GM18907 (cell line): Measurements from ENCODE around the gene STAT6.

Experiments used
- ATAC-seq: cut with Tn5 transposase; IDR thresholded peaks from one replicate; pipeline ENCODE4 v1.9.1; 2021; ENCODE audit warnings: mild to moderate bottlenecking, moderate library complexity; ENCODE audit not compliant: unreplicated experiment

Gene STAT6, protein sequence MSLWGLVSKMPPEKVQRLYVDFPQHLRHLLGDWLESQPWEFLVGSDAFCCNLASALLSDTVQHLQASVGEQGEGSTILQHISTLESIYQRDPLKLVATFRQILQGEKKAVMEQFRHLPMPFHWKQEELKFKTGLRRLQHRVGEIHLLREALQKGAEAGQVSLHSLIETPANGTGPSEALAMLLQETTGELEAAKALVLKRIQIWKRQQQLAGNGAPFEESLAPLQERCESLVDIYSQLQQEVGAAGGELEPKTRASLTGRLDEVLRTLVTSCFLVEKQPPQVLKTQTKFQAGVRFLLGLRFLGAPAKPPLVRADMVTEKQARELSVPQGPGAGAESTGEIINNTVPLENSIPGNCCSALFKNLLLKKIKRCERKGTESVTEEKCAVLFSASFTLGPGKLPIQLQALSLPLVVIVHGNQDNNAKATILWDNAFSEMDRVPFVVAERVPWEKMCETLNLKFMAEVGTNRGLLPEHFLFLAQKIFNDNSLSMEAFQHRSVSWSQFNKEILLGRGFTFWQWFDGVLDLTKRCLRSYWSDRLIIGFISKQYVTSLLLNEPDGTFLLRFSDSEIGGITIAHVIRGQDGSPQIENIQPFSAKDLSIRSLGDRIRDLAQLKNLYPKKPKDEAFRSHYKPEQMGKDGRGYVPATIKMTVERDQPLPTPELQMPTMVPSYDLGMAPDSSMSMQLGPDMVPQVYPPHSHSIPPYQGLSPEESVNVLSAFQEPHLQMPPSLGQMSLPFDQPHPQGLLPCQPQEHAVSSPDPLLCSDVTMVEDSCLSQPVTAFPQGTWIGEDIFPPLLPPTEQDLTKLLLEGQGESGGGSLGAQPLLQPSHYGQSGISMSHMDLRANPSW

DNA sequence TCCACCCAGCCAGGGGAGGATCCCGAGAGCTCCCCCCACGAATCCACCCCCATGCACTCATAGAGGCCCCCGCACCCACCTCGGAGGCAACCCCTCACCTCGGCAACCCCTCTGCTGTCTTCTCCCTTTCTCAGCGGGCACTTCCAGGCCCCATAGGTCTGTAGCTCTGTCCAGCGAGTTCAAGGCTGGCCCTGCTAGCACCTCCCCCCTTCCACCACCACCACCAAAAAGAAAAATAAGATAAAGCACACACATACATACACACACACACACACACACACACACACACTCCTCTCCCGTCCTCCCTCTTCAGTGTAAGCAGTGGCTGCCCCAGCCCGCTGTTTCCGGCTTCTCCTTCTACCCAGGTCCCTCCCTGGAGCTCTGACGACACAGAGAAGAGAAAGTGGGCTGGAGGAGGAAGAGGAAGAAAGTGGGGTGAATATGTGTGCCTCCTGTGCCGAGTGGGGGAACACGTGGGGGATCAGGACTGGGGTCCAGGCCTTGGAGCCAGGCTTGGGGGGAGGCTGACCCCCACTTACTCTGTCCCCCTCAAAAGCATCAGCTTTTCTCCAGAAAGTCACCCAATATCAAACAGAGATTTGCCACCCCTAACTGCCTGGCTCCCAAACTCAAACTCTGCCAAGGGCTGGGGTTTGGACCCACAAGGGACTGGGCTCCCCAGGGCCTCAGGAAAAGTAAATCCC, at the start of gene STAT6:
TSS of gene STAT6 (minus strand) at position 332 of the 704 bp plus-strand sequence. CDS start 3,084 bp downstream, outside the sequence.
- ATAC-seq: peak; percentile 60

DNA sequence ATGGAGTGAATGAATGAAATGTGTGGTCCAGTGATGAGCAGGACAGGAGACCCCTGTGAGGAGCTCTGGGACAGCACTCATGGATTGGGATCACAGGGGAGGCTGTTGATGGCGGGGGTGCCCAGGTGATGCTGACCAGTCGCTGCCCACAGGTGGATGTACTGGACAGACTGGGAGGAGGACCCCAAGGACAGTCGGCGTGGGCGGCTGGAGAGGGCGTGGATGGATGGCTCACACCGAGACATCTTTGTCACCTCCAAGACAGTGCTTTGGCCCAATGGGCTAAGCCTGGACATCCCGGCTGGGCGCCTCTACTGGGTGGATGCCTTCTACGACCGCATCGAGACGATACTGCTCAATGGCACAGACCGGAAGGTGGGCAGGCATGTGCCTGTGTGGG, 49.6 kb upstream of the STAT6 start:
- no peak for ATAC-seq

DNA sequence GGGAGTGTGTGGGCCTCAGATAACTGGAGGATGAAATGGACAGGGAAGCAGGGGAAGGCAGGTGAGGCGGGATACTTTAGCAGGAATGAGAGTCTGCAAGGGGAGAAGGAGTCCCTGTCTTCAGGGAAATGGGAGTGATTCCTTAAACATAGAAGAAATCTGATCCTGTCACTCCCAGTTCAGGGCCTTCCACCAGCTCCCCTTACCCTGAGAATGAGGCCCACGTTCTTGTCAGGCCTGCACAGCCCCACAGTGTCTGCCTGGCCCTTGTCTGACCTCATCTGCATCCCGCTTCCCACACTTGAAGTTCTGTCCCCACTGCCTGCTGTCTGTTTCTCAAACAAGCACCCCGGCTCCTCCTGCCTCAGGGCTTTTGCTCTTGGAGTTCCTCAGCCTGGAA, 48.9 kb upstream of the STAT6 start:
- no peak for ATAC-seq

DNA sequence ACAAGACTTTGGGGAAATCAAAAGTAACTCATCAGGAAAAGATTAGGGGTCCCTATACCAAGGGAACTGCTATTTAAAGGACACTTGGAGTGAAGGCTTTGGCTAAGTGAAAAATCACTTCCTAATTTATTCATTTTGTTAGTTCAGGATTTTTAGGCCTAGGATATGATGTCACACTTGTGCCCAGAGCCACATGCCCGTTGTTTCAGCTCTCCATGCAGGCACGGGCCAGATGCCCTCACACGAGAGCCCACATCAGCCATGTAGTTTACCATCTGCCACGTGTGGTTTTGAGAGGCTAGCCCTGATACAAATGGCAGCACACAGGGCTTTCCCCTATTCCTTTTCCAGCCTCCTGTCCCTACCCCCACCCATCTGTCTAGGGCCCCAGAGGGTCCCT, 48.1 kb upstream of the STAT6 start:
- no peak for ATAC-seq

DNA sequence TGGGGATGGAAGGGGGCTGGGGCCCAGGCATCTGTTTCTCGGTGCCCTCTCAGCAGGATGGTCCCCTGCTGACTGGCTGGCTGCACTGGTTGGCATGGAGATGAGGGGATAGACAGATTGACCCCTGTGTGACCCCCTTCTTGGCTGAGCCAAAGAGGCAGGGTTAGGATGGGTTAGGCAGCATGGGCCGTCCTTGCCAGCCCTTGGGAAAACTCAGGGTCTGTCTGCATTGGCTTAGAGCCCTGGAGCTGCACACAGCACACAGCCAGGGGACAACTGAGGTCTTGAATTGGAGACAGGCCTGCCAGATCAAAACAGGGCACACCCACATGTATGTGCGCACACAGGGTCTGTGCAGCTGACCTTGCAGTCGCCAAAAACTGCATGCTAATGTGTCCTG, 47.5 kb upstream of the STAT6 start:
- ATAC-seq: no peak

DNA sequence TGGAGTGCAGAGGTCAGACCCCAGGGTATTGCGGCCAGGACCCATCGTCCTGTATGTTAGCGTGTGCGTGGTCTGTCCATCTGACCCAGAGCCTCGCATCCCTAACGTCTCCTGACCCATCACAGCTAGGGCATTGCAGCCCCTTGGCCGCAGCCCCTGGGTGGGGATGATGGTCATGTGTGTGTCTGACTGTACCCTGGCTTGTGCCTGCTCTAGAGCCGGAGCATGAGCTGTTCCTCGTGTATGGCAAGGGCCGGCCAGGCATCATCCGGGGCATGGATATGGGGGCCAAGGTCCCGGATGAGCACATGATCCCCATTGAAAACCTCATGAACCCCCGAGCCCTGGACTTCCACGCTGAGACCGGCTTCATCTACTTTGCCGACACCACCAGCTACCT, 47.0 kb upstream of the STAT6 start:
- ATAC-seq: no peak

DNA sequence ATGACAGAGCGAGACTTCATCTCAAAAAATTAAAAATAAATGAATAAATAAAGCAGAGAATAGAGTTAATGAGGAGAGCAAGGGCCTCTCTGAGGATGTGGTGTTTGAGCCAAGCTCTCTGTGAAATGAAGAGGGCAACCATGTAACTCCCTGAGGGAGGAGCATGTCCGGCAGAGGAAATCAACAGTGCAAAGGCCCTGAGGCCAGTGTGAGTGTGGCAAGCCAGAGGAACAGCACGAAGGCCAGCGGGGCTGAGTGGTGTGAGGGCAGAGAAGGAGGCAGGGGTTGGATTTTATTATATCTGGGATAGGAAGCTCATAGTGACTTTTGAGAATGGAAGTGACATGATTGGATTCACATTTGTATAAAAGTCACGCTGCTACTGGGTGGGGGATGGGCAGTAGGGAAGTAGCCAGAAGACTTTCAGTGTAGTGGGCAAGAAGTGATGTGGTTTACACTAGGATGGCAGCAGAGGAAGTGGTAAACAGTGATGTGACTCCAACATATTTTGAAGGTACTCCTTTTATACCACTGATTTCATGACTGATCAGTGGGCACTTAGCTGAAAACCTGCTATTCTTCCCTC, 46.5 kb upstream of the STAT6 start:
- ATAC-seq: no peak

DNA sequence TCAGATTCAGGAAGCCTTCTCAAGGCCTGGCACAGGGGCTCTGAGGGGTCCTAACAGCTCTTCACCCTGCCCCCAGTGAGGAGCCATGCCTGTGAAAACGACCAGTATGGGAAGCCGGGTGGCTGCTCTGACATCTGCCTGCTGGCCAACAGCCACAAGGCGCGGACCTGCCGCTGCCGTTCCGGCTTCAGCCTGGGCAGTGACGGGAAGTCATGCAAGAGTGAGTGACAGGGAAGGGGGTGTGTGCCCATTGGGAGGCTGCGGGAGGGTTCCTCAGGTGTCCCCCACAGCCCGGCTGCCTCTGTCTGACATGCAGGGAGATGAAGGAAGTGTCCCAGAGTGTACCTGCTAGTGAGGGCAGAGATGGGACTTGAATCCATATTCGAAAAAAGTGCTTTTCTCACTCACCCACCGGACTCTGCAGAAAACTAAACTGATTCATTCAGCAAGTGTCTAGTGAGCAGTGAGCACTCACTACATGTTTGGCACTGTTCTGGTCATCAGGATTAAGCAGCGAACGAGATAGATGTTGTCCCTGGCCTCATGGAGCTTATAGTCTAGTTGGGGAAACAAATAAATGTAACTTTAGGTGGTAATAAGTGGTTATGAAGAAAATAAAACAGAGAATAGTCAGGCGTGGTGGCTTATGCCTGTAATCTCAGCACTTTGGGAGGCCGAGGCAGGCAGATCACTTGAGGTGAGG, 45.7 kb upstream of the STAT6 start:
- ATAC-seq: no peak

DNA sequence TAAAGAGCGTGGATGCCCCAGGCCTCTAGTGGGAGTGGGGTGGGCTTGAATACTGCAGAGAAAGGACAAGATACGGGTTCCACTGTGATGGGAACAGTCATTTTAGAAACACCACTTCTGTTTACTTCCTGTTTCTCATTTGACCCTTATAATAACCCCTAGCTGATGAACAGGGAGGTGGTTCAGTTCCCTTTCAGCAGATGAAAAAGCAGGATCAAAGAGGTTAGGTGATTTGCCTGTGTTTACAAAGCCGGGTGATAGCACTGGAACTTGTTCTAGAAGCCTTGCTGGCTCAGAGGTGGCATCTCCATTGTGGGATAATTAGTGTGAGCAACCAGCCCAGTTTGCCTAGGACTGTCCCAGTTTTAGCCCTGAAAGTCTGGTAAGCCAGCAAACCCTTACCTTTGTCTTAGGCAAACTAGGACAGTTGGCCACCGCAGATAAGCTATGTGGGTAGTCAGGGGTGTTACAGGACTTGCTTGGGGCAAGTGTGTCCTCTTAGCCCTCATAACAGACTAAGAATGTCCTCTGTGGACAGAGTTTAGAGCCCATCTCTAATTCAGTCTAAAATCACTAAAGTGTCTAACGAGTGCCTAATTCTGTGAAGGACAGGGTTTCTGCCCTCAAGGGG, 43.8 kb upstream of the STAT6 start:
- ATAC-seq: no peak

DNA sequence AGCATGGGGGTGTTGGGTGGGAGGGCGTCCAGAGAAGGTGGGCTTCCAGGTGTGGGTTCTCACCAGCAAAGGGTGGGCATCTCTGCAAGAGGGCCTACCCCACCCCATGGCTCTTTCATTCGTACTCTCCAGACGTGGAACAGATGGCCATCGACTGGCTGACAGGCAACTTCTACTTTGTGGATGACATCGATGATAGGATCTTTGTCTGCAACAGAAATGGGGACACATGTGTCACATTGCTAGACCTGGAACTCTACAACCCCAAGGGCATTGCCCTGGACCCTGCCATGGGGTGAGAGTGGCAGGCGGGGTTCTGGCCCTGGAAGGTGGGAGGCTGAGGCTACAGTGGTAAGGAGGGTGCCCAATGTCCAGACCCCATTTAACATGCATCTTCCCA, 42.9 kb upstream of the STAT6 start:
- no peak for ATAC-seq

DNA sequence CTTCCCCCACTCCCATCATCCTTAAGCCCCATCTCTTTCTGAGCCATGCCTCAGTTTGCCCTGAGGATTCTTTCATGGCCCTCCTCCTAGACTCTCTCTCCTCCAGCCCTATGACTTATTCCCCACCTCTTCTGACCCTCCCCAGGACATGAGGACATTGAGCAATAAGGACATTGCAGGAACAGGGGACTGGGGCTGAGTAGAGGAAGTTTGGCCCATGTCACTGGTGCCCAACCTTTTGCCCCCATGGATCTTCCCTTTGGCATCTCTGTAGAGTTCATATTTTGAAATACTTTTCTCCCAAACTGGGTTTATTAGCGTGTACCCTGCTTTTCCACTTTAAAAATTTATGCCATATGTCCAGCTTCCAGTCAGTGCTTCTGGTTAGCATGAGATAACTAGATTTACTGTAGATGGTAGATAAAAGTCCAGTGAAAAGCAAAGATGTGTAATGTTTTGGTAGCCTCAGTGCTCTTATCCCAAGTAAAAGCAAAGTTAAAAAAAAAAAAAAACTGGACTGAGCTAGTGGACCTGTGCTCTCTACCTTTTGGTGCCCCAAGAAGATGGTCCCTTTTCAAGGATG, 42.3 kb upstream of the STAT6 start:
- no peak for ATAC-seq

DNA sequence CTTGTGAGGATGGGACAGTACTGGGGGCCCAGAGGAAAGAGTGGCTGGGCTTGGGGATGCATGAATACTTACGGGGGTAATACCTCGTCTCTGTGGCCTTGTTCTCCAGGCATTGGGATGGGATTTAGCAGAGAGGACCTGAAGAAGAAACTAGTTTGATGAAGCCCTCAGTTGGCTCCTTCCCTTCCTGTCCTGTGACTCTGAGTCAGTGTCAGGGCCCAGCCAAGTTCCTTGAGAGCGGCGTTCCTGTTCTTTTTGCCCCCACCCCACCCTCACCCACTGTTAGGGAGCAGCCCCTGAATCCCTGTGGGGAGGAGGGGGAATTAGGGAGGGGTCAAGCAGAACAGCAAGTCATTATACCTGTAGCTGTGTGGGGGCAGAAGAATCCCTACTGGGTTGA, 41.5 kb upstream of the STAT6 start:
- no peak for ATAC-seq

DNA sequence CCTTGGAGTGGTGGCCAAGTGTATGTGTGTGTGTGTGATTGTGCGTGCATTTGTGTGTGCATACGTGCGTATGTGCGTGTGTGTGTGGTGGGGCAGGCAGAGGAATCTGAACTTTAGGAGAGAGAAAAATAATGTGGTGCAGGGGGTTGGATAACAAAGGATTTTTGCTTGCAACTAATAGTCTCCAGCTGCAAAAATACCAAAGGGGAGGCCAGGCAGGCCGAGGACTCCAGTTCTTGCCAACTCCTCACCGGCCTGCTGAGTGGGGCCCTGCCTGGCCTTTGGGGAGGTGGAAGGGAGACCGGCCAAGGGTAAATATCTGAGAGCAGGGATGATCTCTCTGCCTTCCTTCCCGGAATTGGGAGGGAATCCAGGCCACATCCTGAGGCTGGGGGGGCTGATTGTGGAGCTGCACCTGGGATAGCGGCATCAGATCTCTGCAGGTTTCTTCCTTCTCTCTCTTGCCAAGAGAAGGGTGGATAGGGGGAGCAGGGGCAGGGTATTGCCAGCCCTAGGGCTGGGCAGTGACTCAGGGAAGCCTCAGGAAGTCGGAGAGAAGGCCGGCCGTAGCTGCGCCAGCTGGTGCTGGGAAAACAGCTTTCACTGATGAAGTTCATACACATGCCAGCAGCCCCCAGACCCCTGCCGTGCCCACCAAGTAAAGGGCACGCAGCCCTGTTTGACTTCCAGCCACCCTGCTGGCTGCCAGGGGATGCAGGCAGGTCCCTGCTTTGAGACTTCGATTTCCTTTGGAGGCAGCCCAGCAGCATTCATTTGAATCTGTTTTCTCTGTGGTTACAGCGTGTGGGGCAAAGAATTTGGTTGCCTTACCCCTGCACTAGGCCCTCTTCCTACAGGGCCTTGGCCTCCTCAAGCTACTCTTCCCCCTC, 40.8 kb upstream of the STAT6 start:
- no peak for ATAC-seq

DNA sequence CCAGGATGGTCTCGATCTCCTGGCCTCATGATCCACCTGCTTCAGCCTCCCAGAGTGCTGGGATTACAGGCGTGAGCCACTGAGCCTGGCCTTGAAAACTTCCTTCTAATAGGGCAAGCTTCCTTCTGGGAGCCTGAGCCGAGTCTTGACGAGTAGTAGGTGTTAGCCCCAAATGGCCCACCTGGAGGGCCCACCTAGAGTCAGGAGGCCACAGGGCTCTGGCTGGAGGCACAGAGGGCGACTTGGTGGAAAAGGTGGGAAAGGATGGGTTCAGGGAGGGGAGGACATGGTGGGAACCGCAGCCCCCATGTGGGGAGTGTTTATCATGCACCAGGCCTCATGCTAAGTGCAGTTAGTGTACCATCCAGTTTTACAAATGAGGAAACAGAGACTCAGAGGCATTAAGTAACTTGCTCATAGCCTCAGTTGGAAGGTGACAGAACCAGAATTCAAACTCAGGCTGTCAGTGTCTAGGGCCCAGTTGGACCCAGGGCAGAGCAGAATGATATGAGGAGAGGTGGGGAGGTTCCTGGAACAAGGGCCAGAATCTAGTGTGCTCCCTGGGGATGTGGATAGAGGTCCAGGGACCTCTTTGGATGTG, 39.3 kb upstream of the STAT6 start:
- ATAC-seq: no peak

DNA sequence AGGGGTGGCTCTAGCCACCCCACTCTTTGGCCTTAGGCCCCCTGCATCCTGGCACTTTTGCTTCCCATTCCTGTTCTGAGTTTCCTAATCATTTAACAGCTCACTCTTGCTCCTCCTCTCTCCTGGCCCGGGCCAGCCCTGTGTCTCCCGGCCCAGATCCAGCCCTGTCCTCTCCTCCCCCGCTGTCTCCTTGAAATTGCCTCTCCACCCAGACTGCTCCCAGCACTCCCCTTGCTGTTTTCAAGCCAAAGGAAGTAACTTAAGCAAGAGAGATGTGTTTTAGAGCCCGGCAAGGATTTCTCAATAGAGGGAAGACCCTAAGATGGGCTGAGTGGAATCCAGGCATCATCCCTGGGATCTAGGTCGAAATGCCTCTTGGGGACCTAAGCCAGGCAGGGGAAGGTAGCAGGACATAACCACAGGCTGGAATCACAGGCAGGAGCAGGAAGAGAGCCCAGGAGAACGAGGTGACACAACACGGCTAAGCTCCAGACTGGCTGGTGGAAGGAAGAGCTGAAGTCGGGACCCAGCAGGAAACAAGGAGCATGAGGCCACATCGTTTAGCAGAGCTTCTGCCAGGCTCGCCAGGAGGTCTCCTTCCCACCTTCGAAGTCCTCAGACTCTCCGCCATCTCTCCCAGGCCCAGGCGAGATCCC, 38.2 kb upstream of the STAT6 start:
- no peak for ATAC-seq

DNA sequence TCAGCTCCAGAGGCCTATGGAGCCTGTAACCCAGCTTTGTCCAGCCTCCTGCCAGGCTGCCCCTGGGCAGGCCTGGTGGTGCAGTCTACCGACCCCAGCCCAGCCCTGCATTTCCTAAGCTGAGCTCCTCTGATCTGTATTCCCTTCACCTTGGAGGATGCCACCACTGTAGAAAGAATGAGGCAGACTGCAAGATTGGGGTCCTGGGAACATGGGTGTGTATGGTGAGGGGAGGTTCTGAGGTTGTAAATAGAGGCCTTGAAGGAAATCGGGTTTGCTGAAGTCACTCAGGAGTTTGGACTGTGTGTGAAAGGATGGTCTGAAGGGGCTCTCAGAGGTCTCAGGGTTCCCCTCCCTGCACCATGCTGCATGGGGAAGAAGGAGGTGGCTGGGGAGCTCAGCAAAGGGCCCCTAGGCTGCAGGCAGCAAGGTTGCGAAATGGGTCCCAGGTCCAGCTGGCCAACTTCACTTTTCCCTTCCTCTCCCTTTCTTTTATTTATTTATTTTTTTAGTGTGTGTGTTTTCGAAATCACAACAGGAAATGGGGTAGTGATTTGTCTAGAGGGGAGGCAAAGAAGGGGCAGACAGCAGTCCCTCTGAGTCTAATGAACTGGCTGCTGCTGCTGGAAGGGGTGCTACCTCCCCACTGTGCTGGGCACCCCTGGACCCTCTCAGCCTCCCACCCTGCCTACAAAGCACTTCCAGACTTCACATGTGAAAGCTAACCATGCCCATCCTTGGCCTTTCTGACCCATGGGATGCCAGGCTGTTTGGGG, 37.5 kb upstream of the STAT6 start:
- ATAC-seq: no peak
